ENCODE measurements around the gene ARRDC2. TPM values are rescaled to one million over a fixed set of nuclear protein-coding genes. Genes with fewer than 3 reads are reported as not detected.

ARRDC2 gene
- total and polyA plus RNA-seq, 2 donors from 2014 or later: 20.8 to 68.4 TPM

DNA sequence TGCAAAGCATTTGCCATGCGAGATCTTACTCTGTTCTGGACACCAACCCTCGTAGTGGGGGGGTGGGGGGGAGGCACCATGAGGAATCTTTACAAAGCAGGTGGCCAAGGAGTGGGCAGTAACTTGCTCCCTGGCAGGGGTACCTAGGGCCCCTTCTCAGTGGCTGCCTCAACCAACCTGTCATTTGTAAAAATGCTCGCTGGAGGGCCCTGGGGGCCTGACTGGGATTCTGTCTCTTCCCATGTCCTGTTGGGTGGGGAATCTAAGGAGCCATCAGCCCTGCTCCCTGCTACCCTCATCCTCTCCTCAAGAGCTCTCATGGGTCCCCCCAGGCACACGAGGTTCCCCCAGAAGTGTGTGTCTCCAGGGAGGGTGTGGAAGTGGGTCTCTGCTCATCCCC lies 39.6 kb upstream of the ARRDC2 start:
- H3K4me1 ChIP-seq (ENCODE audit: control insufficient read depth in 2 of 3, insufficient read depth in 2 of 3, low read depth in 1 of 3, low read length in 3 of 3): peaks cover 0 to 4% (median 0%) of the 10 kb centered on the region in 3 donors
- H3K9me3 ChIP-seq (ENCODE audit: control insufficient read depth in 2 of 3, insufficient read depth in 1 of 3, low read length in 3 of 3): no peaks in the 10 kb centered on the region
- TF ChIP-seq, protein P1, sequence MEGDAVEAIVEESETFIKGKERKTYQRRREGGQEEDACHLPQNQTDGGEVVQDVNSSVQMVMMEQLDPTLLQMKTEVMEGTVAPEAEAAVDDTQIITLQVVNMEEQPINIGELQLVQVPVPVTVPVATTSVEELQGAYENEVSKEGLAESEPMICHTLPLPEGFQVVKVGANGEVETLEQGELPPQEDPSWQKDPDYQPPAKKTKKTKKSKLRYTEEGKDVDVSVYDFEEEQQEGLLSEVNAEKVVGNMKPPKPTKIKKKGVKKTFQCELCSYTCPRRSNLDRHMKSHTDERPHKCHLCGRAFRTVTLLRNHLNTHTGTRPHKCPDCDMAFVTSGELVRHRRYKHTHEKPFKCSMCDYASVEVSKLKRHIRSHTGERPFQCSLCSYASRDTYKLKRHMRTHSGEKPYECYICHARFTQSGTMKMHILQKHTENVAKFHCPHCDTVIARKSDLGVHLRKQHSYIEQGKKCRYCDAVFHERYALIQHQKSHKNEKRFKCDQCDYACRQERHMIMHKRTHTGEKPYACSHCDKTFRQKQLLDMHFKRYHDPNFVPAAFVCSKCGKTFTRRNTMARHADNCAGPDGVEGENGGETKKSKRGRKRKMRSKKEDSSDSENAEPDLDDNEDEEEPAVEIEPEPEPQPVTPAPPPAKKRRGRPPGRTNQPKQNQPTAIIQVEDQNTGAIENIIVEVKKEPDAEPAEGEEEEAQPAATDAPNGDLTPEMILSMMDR (IDR thresholded peaks at IDR 0.05; ENCODE audit: borderline replicate concordance, extremely low read depth, insufficient read depth): no peak
- DNase-seq (no peak), FAIRE-seq (no peak)
- H3K27me3 ChIP-seq (ENCODE audit: control insufficient read depth, insufficient read depth, low read length): no peaks in the 10 kb centered on the region
- H3K9ac ChIP-seq (ENCODE audit: low read length in 3 of 3): no peak overlapping the region
- no peak overlapping the region for H3K4me3 ChIP-seq (ENCODE audit: low read length in 3 of 3)
- H3K27ac ChIP-seq (ENCODE audit: low read depth in 2 of 2, low read length in 2 of 2): no peak overlapping the region
- intact Hi-C loops (cut with DNase I): no loop called here
- H3K36me3 ChIP-seq (ENCODE audit: control insufficient read depth in 2 of 3, insufficient read depth in 3 of 3, low read length in 3 of 3): no peaks in the 10 kb centered on the region

DNA sequence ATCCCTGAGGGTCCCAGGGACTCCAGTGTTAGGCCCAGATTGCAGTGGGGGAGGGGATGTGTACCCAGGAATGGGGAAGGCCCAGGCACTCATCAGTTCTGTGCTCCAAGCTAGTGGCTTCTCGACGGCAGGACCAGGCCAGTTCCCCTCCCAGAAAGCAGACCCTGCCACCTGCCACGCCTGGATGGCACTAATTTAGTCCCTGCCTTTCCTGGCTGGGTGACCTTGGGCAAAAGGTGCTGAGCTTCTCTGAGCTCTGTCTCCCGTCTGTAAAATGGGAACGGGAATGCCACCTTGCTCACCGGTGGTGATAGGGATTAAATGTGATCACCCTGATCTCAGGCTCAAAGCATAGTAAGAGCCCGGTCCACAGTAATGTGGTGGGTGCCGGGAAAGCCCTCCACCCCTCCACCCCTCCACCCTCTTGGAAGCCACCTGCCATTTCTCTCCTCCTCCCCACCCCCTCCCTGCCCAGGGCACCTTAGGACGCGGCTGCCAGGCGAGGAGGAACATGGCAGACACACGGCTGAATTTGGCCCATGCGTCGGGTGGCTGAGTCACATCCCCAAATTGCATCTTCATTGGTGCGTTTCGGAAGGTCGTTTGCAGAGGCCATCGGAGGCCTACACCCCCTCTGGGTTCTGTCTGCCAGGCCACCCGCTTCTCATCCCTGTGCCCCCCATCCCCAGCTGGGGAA lies 38.7 kb upstream of the ARRDC2 start:
- no peaks in the 10 kb centered on the region for H3K36me3 ChIP-seq (ENCODE audit: control insufficient read depth in 2 of 3, insufficient read depth in 3 of 3, low read length in 3 of 3)
- H3K9me3 ChIP-seq (ENCODE audit: control insufficient read depth in 2 of 3, insufficient read depth in 1 of 3, low read length in 3 of 3): no peaks in the 10 kb centered on the region
- H3K4me1 ChIP-seq (ENCODE audit: control insufficient read depth in 2 of 3, insufficient read depth in 2 of 3, low read depth in 1 of 3, low read length in 3 of 3): peaks cover 0 to 4% (median 0%) of the 10 kb centered on the region in 3 donors
- no peak overlapping the region for H3K9ac ChIP-seq (ENCODE audit: low read length in 3 of 3)
- FAIRE-seq (no peak), DNase-seq (no peak)
- H3K27ac ChIP-seq (ENCODE audit: low read depth in 2 of 2, low read length in 2 of 2): no peak overlapping the region
- H3K27me3 ChIP-seq (ENCODE audit: control insufficient read depth, insufficient read depth, low read length): no peaks in the 10 kb centered on the region
- TF ChIP-seq, protein P1 (IDR thresholded peaks at IDR 0.05; ENCODE audit: borderline replicate concordance, extremely low read depth, insufficient read depth): no peak
- H3K4me3 ChIP-seq (ENCODE audit: low read length in 3 of 3): no peak overlapping the region
- intact Hi-C loops (cut with DNase I): no loop called here

DNA sequence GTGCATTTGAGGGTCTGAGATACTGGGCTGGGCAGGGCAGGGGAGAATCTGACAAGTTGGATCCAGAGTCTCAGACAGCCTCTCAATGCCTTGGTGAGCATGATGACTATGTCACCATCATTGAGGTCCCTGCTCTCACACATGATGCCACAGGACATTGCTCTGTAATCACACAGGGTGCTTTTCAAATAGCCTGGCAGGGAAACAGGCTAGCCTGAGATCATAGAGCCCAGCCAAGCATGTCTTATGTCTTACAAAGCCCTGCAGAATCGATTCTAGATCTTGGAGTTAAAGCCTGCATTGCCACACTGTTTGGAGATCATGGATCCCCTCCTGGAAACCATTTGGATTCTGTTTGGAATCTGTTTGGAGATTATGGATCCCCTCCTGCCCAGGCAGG lies 35.7 kb upstream of the ARRDC2 start:
- Histone ChIP-seq H3K4me1 (ENCODE audit: control insufficient read depth in 2 of 3, insufficient read depth in 2 of 3, low read depth in 1 of 3, low read length in 3 of 3) (peaks cover 0 to 3% (median 0%) of the 10 kb centered on the region in 3 donors), H3K4me3 (ENCODE audit: low read length in 3 of 3) (no peak overlapping the region), H3K27me3 (ENCODE audit: control insufficient read depth, insufficient read depth, low read length) (no peaks in the 10 kb centered on the region), H3K27ac (ENCODE audit: low read depth in 2 of 2, low read length in 2 of 2) (no peak overlapping the region), H3K9ac (ENCODE audit: low read length in 3 of 3) (no peak overlapping the region), H3K36me3 (ENCODE audit: control insufficient read depth in 2 of 3, insufficient read depth in 3 of 3, low read length in 3 of 3) (no peaks in the 10 kb centered on the region), H3K9me3 (ENCODE audit: control insufficient read depth in 2 of 3, insufficient read depth in 1 of 3, low read length in 3 of 3) (no peaks in the 10 kb centered on the region)
- intact Hi-C loops (cut with DNase I): no loop called here
- TF ChIP-seq, protein P1 (IDR thresholded peaks at IDR 0.05; ENCODE audit: borderline replicate concordance, extremely low read depth, insufficient read depth): no peak
- FAIRE-seq (no peak), DNase-seq (no peak)

All from kidney (tissue), 14 donors.